WTC11 (cell line): ENCODE data around the gene RANBP10. TPM values are rescaled to one million over a fixed set of nuclear protein-coding genes. Genes with fewer than 3 reads are reported as not detected.

Experiments used
- ATAC-seq: fragments of 200-7000 bp; cut with Tn5 transposase; 2 replicates; pipeline ENCODE4 v1.10.0; 2021; ENCODE audit warnings: mild to moderate bottlenecking, moderate library complexity
- CTCF ChIA-PET: fragments of 300-600 bp; sonication (Branson Sonifier 250); formaldehyde crosslinking; loops from one replicate; lab custom pipeline; 2021; ENCODE audit warnings: antibody characterized with exemption; lab: Charles Lee
- POLR2A ChIA-PET: fragments of 350-600 bp; sonication (Branson Sonifier 250); formaldehyde crosslinking; loops from one replicate; lab custom pipeline; 2021; ENCODE audit warnings: antibody characterized with exemption; lab: Charles Lee
- DNase-seq: peaks from one replicate; pipeline ENCODE4 v3.0.0; 2021; ENCODE audit warnings: low spot score
- H3K27ac Mint-ChIP-seq: 2 replicates; pipeline ENCODE4 v1.8.0; 2021; ENCODE audit warnings: mixed read lengths
- H3K27me3 Mint-ChIP-seq: 2 replicates; pipeline ENCODE4 v1.8.0; 2021; ENCODE audit warnings: low read depth, mild to moderate bottlenecking, moderate library complexity, mixed read lengths
- H3K36me3 Mint-ChIP-seq: 2 replicates; pipeline ENCODE4 v1.8.0; 2021; ENCODE audit warnings: mixed read lengths
- H3K4me1 Mint-ChIP-seq: 2 replicates; pipeline ENCODE4 v1.8.0; 2022; ENCODE audit warnings: mixed read lengths
- H3K4me3 Mint-ChIP-seq: 2 replicates; pipeline ENCODE4 v1.8.0; 2021; ENCODE audit warnings: mild to moderate bottlenecking, moderate library complexity, mixed read lengths
- H3K9me3 Mint-ChIP-seq: 2 replicates; pipeline ENCODE4 v1.8.0; 2021; ENCODE audit warnings: mixed read lengths
- ELF4 ChIP-seq: sonication (generic); formaldehyde crosslinking; IDR thresholded peaks from 2 replicates; pipeline ENCODE4 v1.8.1; 2022; ENCODE audit warnings: low read depth, mild to moderate bottlenecking, moderate library complexity, missing genetic modification reagents
- FOXK1 ChIP-seq: sonication (generic); formaldehyde crosslinking; IDR thresholded peaks from 2 replicates; pipeline ENCODE4 v1.8.0; 2022; ENCODE audit warnings: mild to moderate bottlenecking, moderate library complexity, missing genetic modification reagents
- FOXP1 ChIP-seq: sonication (generic); formaldehyde crosslinking; IDR thresholded peaks from 2 replicates; pipeline ENCODE4 v1.8.0; 2022; ENCODE audit warnings: missing genetic modification reagents, mild to moderate bottlenecking, moderate library complexity, borderline replicate concordance
- RELA ChIP-seq: sonication (generic); formaldehyde crosslinking; IDR thresholded peaks from 2 replicates; pipeline ENCODE4 v1.8.1; 2022; ENCODE audit warnings: missing genetic modification reagents, mild to moderate bottlenecking, borderline replicate concordance
- ZNF263 ChIP-seq: sonication (generic); formaldehyde crosslinking; IDR thresholded peaks from 2 replicates; pipeline ENCODE4 v1.8.1; 2022; ENCODE audit warnings: low read depth, mild to moderate bottlenecking, moderate library complexity, missing genetic modification reagents
- total RNA-seq: library from RNA; stranded (reverse); gene quantifications from 3 replicates; pipeline ENCODE4 v1.2.3, GENCODE V29; 2021
- TF ChIP-seq, protein P1 (sequence below): sonication (generic); formaldehyde crosslinking; IDR thresholded peaks from 2 replicates; pipeline ENCODE4 v1.8.1; 2022; ENCODE audit warnings: mild to moderate bottlenecking, missing genetic modification reagents, moderate library complexity, borderline replicate concordance
- TF ChIP-seq, protein P2 (sequence below): sonication (generic); formaldehyde crosslinking; IDR thresholded peaks from 2 replicates; pipeline ENCODE4 v1.8.0; 2023; ENCODE audit warnings: missing genetic modification reagents
- TF ChIP-seq, protein P3 (sequence below): sonication (generic); formaldehyde crosslinking; IDR thresholded peaks from 2 replicates; pipeline ENCODE4 v1.8.1; 2023; ENCODE audit warnings: mild to moderate bottlenecking, missing genetic modification reagents
- TF ChIP-seq, protein P4 (sequence below): fragments of 250-450 bp; sonication (Bioruptor Pico); IDR thresholded peaks from 2 replicates; pipeline ENCODE4 v1.9.0; 2021; ENCODE audit warnings: moderate library complexity, mild to moderate bottlenecking, inconsistent platforms, borderline replicate concordance
- TF ChIP-seq, protein P5 (sequence below): sonication (generic); formaldehyde crosslinking; IDR thresholded peaks from 2 replicates; pipeline ENCODE4 v1.8.1; 2022; ENCODE audit warnings: low read depth, missing genetic modification reagents, borderline replicate concordance
- TF ChIP-seq, protein P6 (sequence below): fragments of 250-450 bp; sonication (Bioruptor Pico); IDR thresholded peaks from 2 replicates; pipeline ENCODE4 v2.1.2; 2022; ENCODE audit warnings: mild to moderate bottlenecking, moderate library complexity

Gene RANBP10
- total RNA-seq, 1 experiment from 2014 or later, result 14.0 TPM

DNA sequence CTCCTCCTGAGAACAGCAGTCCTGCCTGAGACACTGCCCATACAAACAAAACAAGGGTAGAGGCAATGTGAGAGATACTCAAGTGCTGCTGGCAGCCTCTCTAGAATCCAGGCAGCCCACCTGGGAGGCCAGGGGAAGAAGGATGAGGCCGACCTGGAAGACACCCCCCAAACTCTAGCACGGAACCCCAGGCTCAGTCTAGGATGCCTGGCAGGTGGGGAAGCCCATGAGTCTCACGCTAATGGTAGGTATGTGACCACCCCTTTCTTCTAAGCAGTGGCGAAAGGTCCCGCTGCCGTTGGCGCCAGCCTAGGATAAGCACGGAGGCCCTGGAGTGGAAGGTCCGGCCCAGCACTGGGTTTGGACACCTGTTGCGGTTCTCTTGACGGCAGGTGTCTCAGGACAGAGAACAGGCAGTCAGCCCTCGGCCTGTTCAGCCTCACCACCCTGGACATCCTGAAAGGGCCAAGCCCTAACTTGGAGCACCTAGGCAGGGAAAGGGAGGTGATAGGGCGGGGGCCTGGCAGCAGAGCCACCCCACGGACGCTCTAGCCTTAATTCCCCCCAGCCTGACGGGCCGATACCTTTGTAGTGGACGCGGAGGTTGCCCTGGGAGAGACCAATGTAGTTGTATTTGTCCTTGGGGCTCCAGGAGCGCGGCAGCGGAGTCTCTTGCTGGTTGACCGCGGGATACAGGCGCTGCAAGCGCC is 487 bp downstream of the RANBP10 start:
- H3K36me3 Mint-ChIP-seq, result peaks cover 5% of the 10 kb centered on the region
- peak overlapping the region; percentile 72 for H3K27ac Mint-ChIP-seq
- H3K4me3 Mint-ChIP-seq, result peak overlapping the region; percentile 92
- ATAC-seq (no peak), DNase-seq (no peak)
- H3K9me3 Mint-ChIP-seq, result no peaks in the 10 kb centered on the region
- CTCF ChIA-PET, result interaction anchor here (0.8 to 2.9 kb wide), 26 partner anchors 9 to 521 kb away, joined by 3 to 126 read pairs (median 5); partner anchors contain the start of genes ATP6V0D1, GFOD2, NRN1L and NUTF2
- no peaks in the 10 kb centered on the region for H3K27me3 Mint-ChIP-seq
- TF ChIP-seq FOXK1 (CRISPR knock-in tag) (no peak), FOXP1 (CRISPR knock-in tag) (no peak), RELA (no peak), ELF4 (CRISPR knock-in tag) (no peak), ZNF263 (CRISPR knock-in tag) (0 out of 2 replicates have a peak, but pooled peaks have one; percentile 19)
- TF ChIP-seq, protein P1, sequence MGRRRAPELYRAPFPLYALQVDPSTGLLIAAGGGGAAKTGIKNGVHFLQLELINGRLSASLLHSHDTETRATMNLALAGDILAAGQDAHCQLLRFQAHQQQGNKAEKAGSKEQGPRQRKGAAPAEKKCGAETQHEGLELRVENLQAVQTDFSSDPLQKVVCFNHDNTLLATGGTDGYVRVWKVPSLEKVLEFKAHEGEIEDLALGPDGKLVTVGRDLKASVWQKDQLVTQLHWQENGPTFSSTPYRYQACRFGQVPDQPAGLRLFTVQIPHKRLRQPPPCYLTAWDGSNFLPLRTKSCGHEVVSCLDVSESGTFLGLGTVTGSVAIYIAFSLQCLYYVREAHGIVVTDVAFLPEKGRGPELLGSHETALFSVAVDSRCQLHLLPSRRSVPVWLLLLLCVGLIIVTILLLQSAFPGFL (CRISPR knock-in tag), result 0 out of 2 replicates have a peak, but pooled peaks have one; percentile 72
- TF ChIP-seq, protein P2, sequence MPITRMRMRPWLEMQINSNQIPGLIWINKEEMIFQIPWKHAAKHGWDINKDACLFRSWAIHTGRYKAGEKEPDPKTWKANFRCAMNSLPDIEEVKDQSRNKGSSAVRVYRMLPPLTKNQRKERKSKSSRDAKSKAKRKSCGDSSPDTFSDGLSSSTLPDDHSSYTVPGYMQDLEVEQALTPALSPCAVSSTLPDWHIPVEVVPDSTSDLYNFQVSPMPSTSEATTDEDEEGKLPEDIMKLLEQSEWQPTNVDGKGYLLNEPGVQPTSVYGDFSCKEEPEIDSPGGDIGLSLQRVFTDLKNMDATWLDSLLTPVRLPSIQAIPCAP, result no peak
- TF ChIP-seq, protein P3, sequence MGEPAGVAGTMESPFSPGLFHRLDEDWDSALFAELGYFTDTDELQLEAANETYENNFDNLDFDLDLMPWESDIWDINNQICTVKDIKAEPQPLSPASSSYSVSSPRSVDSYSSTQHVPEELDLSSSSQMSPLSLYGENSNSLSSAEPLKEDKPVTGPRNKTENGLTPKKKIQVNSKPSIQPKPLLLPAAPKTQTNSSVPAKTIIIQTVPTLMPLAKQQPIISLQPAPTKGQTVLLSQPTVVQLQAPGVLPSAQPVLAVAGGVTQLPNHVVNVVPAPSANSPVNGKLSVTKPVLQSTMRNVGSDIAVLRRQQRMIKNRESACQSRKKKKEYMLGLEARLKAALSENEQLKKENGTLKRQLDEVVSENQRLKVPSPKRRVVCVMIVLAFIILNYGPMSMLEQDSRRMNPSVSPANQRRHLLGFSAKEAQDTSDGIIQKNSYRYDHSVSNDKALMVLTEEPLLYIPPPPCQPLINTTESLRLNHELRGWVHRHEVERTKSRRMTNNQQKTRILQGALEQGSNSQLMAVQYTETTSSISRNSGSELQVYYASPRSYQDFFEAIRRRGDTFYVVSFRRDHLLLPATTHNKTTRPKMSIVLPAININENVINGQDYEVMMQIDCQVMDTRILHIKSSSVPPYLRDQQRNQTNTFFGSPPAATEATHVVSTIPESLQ (CRISPR knock-in tag), result no peak
- TF ChIP-seq, protein P4, sequence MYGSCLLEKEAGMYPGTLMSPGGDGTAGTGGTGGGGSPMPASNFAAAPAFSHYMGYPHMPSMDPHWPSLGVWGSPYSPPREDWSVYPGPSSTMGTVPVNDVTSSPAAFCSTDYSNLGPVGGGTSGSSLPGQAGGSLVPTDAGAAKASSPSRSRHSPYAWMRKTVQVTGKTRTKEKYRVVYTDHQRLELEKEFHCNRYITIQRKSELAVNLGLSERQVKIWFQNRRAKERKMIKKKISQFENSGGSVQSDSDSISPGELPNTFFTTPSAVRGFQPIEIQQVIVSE, result no peak
- POLR2A ChIA-PET, result interaction anchor here (0.6 to 1.6 kb wide), 8 partner anchors 8 to 129 kb away, joined by 3 to 11 read pairs (median 3); partner anchors contain the start of gene GFOD2
- peaks cover 5% of the 10 kb centered on the region for H3K4me1 Mint-ChIP-seq

DNA sequence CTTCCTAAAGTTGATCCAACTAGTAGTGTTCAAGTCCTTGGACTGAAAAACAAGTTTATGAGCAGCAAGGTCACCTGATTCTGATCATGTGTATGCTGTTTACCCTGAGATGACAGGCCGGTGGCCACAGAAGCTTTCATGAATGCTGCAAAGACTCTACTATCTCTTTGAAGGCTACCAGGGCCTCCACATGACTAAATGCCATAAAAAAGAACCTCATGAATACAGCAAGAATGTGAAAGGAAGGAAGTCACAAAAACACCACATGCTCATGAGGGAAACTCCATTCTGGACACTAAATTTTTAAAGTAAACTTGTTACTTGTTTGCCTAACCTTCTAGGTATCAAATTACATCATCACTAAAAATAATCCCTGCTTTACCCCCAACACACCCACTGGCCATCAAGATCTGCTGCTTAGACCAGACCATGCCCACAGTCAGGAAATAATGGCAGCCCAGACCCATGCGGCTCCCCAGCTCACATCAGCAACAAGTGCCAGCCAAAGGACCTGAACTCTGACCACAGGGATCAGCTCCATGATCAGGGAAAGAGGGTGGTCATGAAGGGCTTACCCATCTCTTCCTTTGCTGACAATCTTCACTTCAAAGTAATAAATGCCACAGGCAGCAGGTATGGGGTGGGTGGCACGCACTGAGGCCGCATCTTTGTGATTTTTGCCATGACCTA is 1.4 kb downstream of the RANBP10 start:
- DNase-seq (no peak), ATAC-seq (no peak)
- Mint-ChIP-seq H3K27me3 (no peaks in the 10 kb centered on the region), H3K9me3 (no peaks in the 10 kb centered on the region), H3K36me3 (peaks cover 11% of the 10 kb centered on the region), H3K4me1 (peaks cover 5% of the 10 kb centered on the region), H3K4me3 (peak overlapping the region; percentile 92), H3K27ac (peak overlapping the region; percentile 60)
- CTCF ChIA-PET, result no interaction called here
- TF ChIP-seq, protein P4, result no peak
- TF ChIP-seq, protein P5, sequence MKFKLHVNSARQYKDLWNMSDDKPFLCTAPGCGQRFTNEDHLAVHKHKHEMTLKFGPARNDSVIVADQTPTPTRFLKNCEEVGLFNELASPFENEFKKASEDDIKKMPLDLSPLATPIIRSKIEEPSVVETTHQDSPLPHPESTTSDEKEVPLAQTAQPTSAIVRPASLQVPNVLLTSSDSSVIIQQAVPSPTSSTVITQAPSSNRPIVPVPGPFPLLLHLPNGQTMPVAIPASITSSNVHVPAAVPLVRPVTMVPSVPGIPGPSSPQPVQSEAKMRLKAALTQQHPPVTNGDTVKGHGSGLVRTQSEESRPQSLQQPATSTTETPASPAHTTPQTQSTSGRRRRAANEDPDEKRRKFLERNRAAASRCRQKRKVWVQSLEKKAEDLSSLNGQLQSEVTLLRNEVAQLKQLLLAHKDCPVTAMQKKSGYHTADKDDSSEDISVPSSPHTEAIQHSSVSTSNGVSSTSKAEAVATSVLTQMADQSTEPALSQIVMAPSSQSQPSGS (CRISPR knock-in tag), result no peak
- TF ChIP-seq, protein P6, sequence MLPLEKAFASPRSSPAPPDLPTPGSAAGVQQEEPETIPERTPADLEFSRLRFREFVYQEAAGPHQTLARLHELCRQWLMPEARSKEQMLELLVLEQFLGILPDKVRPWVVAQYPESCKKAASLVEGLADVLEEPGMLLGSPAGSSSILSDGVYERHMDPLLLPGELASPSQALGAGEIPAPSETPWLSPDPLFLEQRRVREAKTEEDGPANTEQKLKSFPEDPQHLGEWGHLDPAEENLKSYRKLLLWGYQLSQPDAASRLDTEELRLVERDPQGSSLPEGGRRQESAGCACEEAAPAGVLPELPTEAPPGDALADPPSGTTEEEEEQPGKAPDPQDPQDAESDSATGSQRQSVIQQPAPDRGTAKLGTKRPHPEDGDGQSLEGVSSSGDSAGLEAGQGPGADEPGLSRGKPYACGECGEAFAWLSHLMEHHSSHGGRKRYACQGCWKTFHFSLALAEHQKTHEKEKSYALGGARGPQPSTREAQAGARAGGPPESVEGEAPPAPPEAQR, result no peak
- POLR2A ChIA-PET, result interaction anchor here (0.6 kb wide), 1 partner anchor 111 kb away, joined by 3 read pairs; no protein-coding TSS in a partner anchor
